Measurements from ENCODE around the gene AAMP.

DNA sequence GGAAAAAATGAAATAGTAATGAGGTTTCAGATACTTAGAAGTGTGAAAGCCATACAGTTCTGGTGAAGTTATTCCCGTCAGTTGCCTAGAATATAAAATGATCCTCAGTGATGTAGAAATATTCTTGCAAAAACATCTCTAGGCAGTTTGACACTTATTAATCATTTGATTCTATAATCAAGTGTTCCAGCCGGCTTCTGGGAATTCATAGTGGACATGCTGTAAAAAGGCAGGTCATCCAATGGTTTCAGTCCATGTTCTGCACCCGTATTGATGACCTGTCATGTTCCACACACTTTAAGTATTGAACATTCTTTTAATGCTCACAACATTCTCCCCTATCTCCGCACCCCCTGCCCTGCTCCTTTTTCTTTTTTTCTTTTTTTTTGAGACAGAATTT lies 33.1 kb downstream of the AAMP start:
- TF ChIP-seq, protein P1, sequence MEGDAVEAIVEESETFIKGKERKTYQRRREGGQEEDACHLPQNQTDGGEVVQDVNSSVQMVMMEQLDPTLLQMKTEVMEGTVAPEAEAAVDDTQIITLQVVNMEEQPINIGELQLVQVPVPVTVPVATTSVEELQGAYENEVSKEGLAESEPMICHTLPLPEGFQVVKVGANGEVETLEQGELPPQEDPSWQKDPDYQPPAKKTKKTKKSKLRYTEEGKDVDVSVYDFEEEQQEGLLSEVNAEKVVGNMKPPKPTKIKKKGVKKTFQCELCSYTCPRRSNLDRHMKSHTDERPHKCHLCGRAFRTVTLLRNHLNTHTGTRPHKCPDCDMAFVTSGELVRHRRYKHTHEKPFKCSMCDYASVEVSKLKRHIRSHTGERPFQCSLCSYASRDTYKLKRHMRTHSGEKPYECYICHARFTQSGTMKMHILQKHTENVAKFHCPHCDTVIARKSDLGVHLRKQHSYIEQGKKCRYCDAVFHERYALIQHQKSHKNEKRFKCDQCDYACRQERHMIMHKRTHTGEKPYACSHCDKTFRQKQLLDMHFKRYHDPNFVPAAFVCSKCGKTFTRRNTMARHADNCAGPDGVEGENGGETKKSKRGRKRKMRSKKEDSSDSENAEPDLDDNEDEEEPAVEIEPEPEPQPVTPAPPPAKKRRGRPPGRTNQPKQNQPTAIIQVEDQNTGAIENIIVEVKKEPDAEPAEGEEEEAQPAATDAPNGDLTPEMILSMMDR (IDR thresholded peaks at IDR 0.05; ENCODE audit: low read length): no peak
- TF ChIP-seq EZH2 (optimal IDR thresholded peaks at IDR 0.05; ENCODE audit: low read depth, low read length): no peak
- no peak for TF ChIP-seq EZH2phosphoT487 (IDR thresholded peaks at IDR 0.05; ENCODE audit: low read length)
